ENCODE data around the gene ELK3. TPM values are rescaled to one million over a fixed set of nuclear protein-coding genes. Genes with fewer than 3 reads are reported as not detected.
A peak's percentile ranks its signal among the peaks of the same experiment; 100 is the strongest.

Gene ELK3
- total and polyA plus RNA-seq, 10 donors: 14.5 to 92.7 (median 52.9) TPM

DNA sequence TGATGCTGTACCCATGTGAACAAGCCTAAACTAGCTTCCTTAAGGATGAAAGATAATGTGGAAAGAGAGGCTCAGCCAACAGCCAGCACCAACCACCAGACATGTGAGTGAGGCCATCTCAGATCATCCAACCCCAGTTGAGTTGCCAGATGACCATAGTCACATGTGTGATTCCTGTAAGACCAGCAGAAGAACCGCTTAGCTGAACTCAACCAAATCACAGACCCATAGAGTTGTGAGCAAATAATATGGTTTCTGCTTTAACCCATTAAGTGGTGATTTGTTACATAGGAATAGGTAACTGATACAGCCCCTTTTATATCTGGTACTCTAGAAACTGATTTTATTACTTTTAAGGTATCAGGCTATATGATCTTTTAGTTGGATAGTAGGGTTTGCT is 17.6 kb upstream of the ELK3 start:
- TF ChIP-seq CTCF (IDR thresholded peaks at IDR 0.05 in 8 of 11, conservative IDR thresholded peaks at IDR 0.05 in 3 of 11) (no peak), POLR2AphosphoS5 (IDR thresholded peaks at IDR 0.05) (no peak), POLR2A (IDR thresholded peaks at IDR 0.05) (no peak)
- WGBS, 5 donors: 89 to 100% (median 96%) methylated on average over 1 of the region's 1 CpG
- DNase-seq: no peak
- Histone ChIP-seq H3K4me3 (no peak overlapping the region), H3K27me3 (replicated peaks in 1 of 7) (no peaks in the 10 kb centered on the region), H3K36me3 (no peaks in the 10 kb centered on the region), H3K9me3 (peaks cover 0 to 19% (median 12%) of the 10 kb centered on the region in 8 donors), H3K27ac (peak overlapping the region in 2 of 8 donors; percentile 32 to 45), H3K4me1 (peaks cover 0 to 16% (median 3%) of the 10 kb centered on the region in 6 donors)
- intact Hi-C loops (cut with DNase I; ENCODE audit: low total_unique reads): no loop called here

GRCh38 chr12:96177013-96177412 is 17.2 kb upstream of the ELK3 start:
- WGBS, 5 donors: 50 to 81% (median 69%) methylated on average over 1 of the region's 1 CpG
- no peak overlapping the region for H3K4me3 ChIP-seq
- no peaks in the 10 kb centered on the region for H3K36me3 ChIP-seq
- no peaks in the 10 kb centered on the region for H3K27me3 ChIP-seq (replicated peaks in 1 of 7)
- H3K27ac ChIP-seq: peak overlapping the region in 2 of 8 donors; percentile 32 to 45
- DNase-seq: no peak
- peaks cover 0 to 19% (median 12%) of the 10 kb centered on the region in 8 donors for H3K9me3 ChIP-seq
- intact Hi-C loops (cut with DNase I; ENCODE audit: low total_unique reads): no loop called here
- H3K4me1 ChIP-seq: peaks cover 0 to 16% (median 3%) of the 10 kb centered on the region in 6 donors
- no peak for TF ChIP-seq CTCF (IDR thresholded peaks at IDR 0.05 in 8 of 11, conservative IDR thresholded peaks at IDR 0.05 in 3 of 11)
- TF ChIP-seq POLR2A (IDR thresholded peaks at IDR 0.05): no peak
- no peak for TF ChIP-seq POLR2AphosphoS5 (IDR thresholded peaks at IDR 0.05)

- H3K4me1 ChIP-seq: peaks cover 0 to 15% (median 8%) of the 10 kb centered on the region in 6 donors
- WGBS, 5 donors: 72 to 81% (median 79%) methylated on average over 4 of the region's 4 CpGs
- no peaks in the 10 kb centered on the region for H3K36me3 ChIP-seq
- H3K27me3 ChIP-seq (replicated peaks in 1 of 7): no peaks in the 10 kb centered on the region
- peaks cover 0 to 8% (median 0%) of the 10 kb centered on the region in 8 donors for H3K9me3 ChIP-seq
- no peak overlapping the region for H3K4me3 ChIP-seq
- TF ChIP-seq POLR2A (IDR thresholded peaks at IDR 0.05) (no peak), POLR2AphosphoS5 (IDR thresholded peaks at IDR 0.05) (no peak), CTCF (IDR thresholded peaks at IDR 0.05 in 8 of 11, conservative IDR thresholded peaks at IDR 0.05 in 3 of 11) (no peak)
- intact Hi-C loops (cut with DNase I; ENCODE audit: low total_unique reads): no loop called here
- no peak for DNase-seq
- H3K27ac ChIP-seq: no peak overlapping the region
These were observed 10.3 kb upstream of the ELK3 start for GRCh38 chr12:96183734-96184370.

- no peaks in the 10 kb centered on the region for H3K27me3 ChIP-seq (replicated peaks in 1 of 7)
- H3K4me3 ChIP-seq: no peak overlapping the region
- 79 to 89% (median 86%) methylated on average over 4 of the region's 4 CpGs for WGBS, 5 donors
- no peak overlapping the region for H3K27ac ChIP-seq
- DNase-seq: no peak
- intact Hi-C loops (cut with DNase I; ENCODE audit: low total_unique reads): no loop called here
- TF ChIP-seq POLR2A (IDR thresholded peaks at IDR 0.05) (no peak), POLR2AphosphoS5 (IDR thresholded peaks at IDR 0.05) (no peak), CTCF (IDR thresholded peaks at IDR 0.05 in 8 of 11, conservative IDR thresholded peaks at IDR 0.05 in 3 of 11) (no peak)
- peaks cover 0 to 28% (median 11%) of the 10 kb centered on the region in 6 donors for H3K4me1 ChIP-seq
- H3K36me3 ChIP-seq: no peaks in the 10 kb centered on the region
- H3K9me3 ChIP-seq: peaks cover 0 to 3% (median 0%) of the 10 kb centered on the region in 8 donors
These were observed 8.3 kb upstream of the ELK3 start for GRCh38 chr12:96185914-96186313.

Data from spleen (tissue), 11 donors.